Breast epithelium (tissue), 3 donors: ENCODE measurements around the gene HOXB9.

Experiments
- CTCF ChIP-seq, 3 donors: fragments of 450-650 bp; IDR thresholded peaks; one replicate each; pipeline ENCODE4 v1.5.1; 2016 to 2017; ENCODE audit warnings: antibody characterized with exemption in 3 of 3, mild to moderate bottlenecking in 3 of 3, moderate library complexity in 3 of 3
- POLR2A ChIP-seq: fragments of 450-650 bp; IDR thresholded peaks from one replicate; pipeline ENCODE4 v1.6.1; 2016; ENCODE audit warnings: antibody characterized with exemption, mild to moderate bottlenecking, moderate library complexity

GRCh38 chr17:48611213-48611612 lies 14.9 kb downstream of the HOXB9 start:
- TF ChIP-seq POLR2A, result no peak
- no peak for TF ChIP-seq CTCF (IDR thresholded peaks at IDR 0.05)
